ENCODE measurements around the gene EML4.

EML4 gene

DNA sequence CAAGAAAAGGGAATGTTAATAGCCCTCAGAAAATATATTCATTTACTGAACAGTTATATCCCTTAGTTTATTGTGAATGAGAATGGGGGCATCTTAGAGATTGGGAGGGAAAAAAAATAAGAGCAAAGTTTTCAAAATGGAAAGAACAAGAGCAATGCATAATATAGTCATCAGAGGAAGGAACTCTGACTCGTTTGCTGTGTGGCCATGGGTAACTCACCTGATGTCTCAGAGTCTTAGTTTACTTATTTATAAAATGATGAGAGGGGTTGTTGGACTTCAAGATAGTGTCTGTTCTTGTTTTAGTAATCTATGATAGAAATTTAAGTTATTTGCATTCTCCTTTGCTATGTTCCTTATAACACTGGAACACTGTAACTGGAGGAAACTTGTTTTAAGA lies 70.7 kb downstream of the EML4 start:
- TF ChIP-seq, protein P1, sequence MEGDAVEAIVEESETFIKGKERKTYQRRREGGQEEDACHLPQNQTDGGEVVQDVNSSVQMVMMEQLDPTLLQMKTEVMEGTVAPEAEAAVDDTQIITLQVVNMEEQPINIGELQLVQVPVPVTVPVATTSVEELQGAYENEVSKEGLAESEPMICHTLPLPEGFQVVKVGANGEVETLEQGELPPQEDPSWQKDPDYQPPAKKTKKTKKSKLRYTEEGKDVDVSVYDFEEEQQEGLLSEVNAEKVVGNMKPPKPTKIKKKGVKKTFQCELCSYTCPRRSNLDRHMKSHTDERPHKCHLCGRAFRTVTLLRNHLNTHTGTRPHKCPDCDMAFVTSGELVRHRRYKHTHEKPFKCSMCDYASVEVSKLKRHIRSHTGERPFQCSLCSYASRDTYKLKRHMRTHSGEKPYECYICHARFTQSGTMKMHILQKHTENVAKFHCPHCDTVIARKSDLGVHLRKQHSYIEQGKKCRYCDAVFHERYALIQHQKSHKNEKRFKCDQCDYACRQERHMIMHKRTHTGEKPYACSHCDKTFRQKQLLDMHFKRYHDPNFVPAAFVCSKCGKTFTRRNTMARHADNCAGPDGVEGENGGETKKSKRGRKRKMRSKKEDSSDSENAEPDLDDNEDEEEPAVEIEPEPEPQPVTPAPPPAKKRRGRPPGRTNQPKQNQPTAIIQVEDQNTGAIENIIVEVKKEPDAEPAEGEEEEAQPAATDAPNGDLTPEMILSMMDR (IDR thresholded peaks at IDR 0.05; ENCODE audit: extremely low read depth, missing control alignments), result no peak
- no peak for DNase-seq (ENCODE audit: low spot score)

DNA sequence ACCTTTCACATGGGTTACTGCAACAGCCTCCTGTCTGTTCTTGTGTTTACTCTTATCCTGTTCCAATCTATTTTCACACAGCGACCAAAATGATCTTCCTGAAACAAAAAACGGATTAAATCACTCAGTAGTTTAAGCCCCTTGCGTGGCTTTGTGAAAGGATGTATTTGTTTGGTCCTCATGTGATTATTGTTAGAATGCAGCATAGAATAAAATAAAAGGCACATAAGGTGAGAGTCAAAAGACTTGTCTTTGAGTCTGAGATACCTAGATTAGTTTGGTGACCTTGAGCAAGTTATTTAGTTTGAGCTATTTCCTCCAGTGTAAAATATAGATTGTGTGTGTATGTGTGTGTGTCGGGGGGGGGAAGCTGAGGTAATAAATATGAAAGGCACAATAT lies 72.4 kb downstream of the EML4 start:
- TF ChIP-seq, protein P1 (IDR thresholded peaks at IDR 0.05; ENCODE audit: extremely low read depth, missing control alignments), result no peak
- no peak for DNase-seq (ENCODE audit: low spot score)

DNA sequence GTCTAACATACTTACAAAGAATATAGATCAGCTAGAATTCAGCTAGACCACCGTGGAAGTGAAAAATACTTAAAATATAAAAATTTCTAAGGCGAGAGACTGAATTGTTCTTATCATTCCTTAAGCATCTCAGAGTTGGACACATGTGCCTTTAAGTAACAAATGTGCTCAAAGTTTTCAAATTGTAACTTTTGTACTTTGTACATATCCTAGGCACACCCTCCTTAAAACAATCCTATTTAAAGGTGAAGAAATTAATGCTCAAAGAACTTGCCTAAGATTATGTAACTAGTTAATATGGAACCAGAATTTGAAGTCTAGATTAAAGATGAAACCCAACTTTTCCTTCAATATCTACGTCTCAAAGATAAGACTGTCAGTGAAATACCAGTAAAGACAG lies 74.1 kb downstream of the EML4 start:
- no peak for DNase-seq (ENCODE audit: low spot score)
- TF ChIP-seq, protein P1 (IDR thresholded peaks at IDR 0.05; ENCODE audit: extremely low read depth, missing control alignments), result no peak

DNA sequence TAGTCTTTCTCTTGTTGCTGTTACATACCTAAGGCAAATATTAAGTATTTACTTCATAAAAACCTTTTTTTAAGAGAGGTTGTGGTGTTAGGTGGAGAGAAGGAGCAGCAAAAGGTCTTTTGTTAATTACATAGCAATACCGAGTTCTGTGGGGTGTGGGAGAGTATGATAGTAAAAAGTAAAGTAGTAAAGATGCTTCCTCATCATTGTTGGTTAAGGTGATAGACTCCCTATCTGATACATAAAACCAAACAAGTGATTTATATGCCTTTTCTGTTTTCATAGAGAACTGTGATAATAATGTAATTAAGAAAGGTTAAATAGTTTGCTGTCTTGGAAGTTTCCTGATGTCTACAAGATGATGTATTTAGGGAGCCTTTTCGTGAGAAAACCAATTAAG lies 75.4 kb downstream of the EML4 start:
- TF ChIP-seq, protein P1 (IDR thresholded peaks at IDR 0.05; ENCODE audit: extremely low read depth, missing control alignments), result no peak
- DNase-seq (ENCODE audit: low spot score), result no peak

DNA sequence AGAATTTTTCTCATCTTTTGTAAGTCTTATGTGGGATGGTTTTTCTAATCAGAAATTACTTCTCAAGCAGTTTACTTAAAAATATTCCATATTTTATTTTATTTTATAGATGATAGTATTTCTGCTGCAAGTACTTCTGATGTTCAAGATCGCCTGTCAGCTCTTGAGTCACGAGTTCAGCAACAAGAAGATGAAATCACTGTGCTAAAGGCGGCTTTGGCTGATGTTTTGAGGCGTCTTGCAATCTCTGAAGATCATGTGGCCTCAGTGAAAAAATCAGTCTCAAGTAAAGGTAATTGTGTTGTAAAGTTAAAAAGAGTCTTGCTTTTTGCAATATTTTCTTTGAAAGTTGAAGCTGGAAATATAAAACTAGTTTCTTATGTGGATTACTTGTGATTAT lies 76.2 kb downstream of the EML4 start:
- TF ChIP-seq, protein P1 (IDR thresholded peaks at IDR 0.05; ENCODE audit: extremely low read depth, missing control alignments), result no peak
- DNase-seq (ENCODE audit: low spot score), result no peak

DNA sequence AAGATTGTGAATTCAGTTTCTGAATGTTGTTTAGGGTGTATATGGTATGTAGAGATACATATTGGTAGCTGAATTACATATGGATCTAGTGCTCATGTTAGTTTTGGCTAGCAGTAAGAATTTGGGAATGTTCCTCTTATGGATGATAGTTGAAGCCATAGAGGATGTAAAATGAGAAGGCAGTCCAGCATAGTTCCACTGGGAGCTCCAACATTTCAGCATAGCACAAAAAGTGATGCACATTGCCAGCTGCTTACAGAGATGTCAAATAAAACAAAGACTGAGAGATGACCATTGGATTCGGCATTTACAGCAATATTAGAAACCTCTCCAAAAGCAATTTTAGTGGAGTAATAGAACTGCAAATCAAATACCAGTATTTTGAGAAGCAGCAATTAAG lies 77.4 kb downstream of the EML4 start:
- TF ChIP-seq, protein P1 (IDR thresholded peaks at IDR 0.05; ENCODE audit: extremely low read depth, missing control alignments), result no peak
- no peak for DNase-seq (ENCODE audit: low spot score)

DNA sequence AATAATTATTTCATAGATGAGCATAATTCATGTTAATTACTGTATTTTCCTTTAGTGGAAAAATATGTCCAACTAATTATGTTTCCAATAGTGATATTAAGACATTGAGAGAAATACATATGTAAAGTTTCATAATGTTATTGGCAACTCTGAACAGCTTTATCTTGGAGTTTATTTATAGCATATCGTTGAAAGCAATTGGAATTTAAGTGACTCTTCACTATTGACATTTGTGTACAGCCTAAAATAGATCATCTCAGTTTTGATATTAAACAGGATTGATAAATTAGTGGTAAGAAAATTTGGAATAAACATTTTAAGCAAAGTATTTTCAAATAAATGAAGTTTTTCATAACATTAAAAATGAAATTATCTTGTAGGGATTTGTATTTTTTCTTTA lies 79.7 kb downstream of the EML4 start:
- no peak for DNase-seq (ENCODE audit: low spot score)
- TF ChIP-seq, protein P1 (IDR thresholded peaks at IDR 0.05; ENCODE audit: extremely low read depth, missing control alignments), result no peak

Measured in GM20000 (cell line).